NCI-H69 (cell line): ENCODE data around the gene EXOC2.
A peak's percentile ranks its signal among the peaks of the same experiment; 100 is the strongest.
"Not testable (repeated sequence)": the region's sequence is repeated elsewhere in the genome, so short reads cannot be mapped to it uniquely, and the experiment has no call there.

Experiments used
- DNase-seq: peaks from one replicate; lab custom pipeline; 2025; lab: John Stamatoyannopoulos, UW

EXOC2 gene

GRCh38 chr6:628766-629165 is 64.2 kb downstream of the EXOC2 start:
- no peak for DNase-seq

- no peak for DNase-seq
Observed at GRCh38 chr6:626236-626635, 66.7 kb downstream of the EXOC2 start.

GRCh38 chr6:624979-625378 is 68.0 kb downstream of the EXOC2 start:
- DNase-seq = peak; percentile 40

GRCh38 chr6:622462-622861 is 70.5 kb downstream of the EXOC2 start:
- DNase-seq = no peak

- no peak for DNase-seq
Observed at GRCh38 chr6:621931-622330, 71.0 kb downstream of the EXOC2 start.

GRCh38 chr6:620950-621349 is 72.0 kb downstream of the EXOC2 start:
- DNase-seq = no peak

- no peak for DNase-seq
Observed at GRCh38 chr6:620166-620565, 72.8 kb downstream of the EXOC2 start.

GRCh38 chr6:617456-618100 is 75.4 kb downstream of the EXOC2 start:
- DNase-seq = peak; percentile 79

GRCh38 chr6:613981-614380 is 79.0 kb downstream of the EXOC2 start:
- no peak for DNase-seq

- no peak for DNase-seq
Observed at GRCh38 chr6:611928-612327, 81.0 kb downstream of the EXOC2 start.

GRCh38 chr6:610882-611281 is 82.1 kb downstream of the EXOC2 start:
- DNase-seq = no peak

GRCh38 chr6:609905-610304 is 83.0 kb downstream of the EXOC2 start:
- DNase-seq = no peak

GRCh38 chr6:606829-607379 is 86.0 kb downstream of the EXOC2 start:
- DNase-seq = no peak

- not testable (repeated sequence) for DNase-seq
Observed at GRCh38 chr6:605895-606294, 87.0 kb downstream of the EXOC2 start.

- no peak for DNase-seq
Observed at GRCh38 chr6:604579-604978, 88.4 kb downstream of the EXOC2 start.

- DNase-seq = no peak
Observed at GRCh38 chr6:603265-603664, 89.7 kb downstream of the EXOC2 start.

GRCh38 chr6:599576-600448 is 93.1 kb downstream of the EXOC2 start:
- DNase-seq = no peak

- peak; percentile 53 for DNase-seq
Observed at GRCh38 chr6:593907-594212, 99.1 kb downstream of the EXOC2 start.

- DNase-seq = peak; percentile 84
Observed at GRCh38 chr6:593139-593906, 99.6 kb downstream of the EXOC2 start.

- DNase-seq = no peak
Observed at GRCh38 chr6:589090-589489, 103.8 kb downstream of the EXOC2 start.

- peak; percentile 82 for DNase-seq
Observed at GRCh38 chr6:586553-586952, 106.4 kb downstream of the EXOC2 start.

- peak; percentile 88 for DNase-seq
Observed at GRCh38 chr6:583635-584034, 109.3 kb downstream of the EXOC2 start.

- peak; percentile 76 for DNase-seq
Observed at GRCh38 chr6:583116-583515, 109.8 kb downstream of the EXOC2 start.
